ENCODE measurements around the gene SLC41A1.

DNA sequence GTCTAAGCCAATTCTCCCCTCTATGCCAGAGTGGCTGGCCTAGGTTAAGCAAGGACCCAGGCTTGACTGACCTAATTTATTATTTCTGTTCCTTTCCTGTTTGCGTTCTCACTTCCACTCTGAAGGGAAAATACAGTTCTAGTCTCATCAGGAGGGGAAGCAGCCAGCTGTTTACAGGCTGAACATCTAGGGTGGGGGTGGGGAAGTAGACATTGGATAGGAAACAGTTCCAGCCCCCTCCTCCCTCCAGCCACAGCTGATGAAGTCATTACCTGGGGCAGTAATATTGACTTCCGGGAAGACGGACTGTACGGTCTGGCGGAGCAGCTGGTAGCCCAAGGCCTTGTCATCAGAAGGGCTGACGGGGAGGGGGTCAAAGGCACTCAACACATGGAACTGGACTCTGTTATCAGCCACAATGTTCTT lies 19.3 kb upstream of the SLC41A1 start:
- TF ChIP-seq EP300 (IDR thresholded peaks at IDR 0.05) (no peak), POLR2A (IDR thresholded peaks at IDR 0.05) (no peak)
- TF ChIP-seq, protein P1, sequence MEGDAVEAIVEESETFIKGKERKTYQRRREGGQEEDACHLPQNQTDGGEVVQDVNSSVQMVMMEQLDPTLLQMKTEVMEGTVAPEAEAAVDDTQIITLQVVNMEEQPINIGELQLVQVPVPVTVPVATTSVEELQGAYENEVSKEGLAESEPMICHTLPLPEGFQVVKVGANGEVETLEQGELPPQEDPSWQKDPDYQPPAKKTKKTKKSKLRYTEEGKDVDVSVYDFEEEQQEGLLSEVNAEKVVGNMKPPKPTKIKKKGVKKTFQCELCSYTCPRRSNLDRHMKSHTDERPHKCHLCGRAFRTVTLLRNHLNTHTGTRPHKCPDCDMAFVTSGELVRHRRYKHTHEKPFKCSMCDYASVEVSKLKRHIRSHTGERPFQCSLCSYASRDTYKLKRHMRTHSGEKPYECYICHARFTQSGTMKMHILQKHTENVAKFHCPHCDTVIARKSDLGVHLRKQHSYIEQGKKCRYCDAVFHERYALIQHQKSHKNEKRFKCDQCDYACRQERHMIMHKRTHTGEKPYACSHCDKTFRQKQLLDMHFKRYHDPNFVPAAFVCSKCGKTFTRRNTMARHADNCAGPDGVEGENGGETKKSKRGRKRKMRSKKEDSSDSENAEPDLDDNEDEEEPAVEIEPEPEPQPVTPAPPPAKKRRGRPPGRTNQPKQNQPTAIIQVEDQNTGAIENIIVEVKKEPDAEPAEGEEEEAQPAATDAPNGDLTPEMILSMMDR (IDR thresholded peaks at IDR 0.05): no peak

Data from gastroesophageal sphincter (tissue), 3 donors.